CD4-positive, alpha-beta T cell (primary cell): Measurements from ENCODE around the gene SKAP1. TPM values are rescaled to one million over a fixed set of nuclear protein-coding genes. Genes with fewer than 3 reads are reported as not detected.
"Not testable (repeated sequence)": the region's sequence is repeated elsewhere in the genome, so short reads cannot be mapped to it uniquely, and the experiment has no call there.

Experiments used
- ATAC-seq: fragments of 200-7000 bp; cut with Tn5 transposase; one replicate; pipeline ENCODE4 v1.10.0; 2022; ENCODE audit warnings: mild to moderate bottlenecking; ENCODE audit not compliant: poor library complexity
- CTCF ChIA-PET: fragments of 350-600 bp; sonication (Branson Sonifier 250); formaldehyde crosslinking; loops from one replicate; lab custom pipeline; 2021; ENCODE audit warnings: antibody characterized with exemption, inconsistent platforms; lab: Charles Lee
- POLR2A ChIA-PET: fragments of 350-600 bp; sonication (Branson Sonifier 250); formaldehyde crosslinking; loops from one replicate; lab custom pipeline; 2021; ENCODE audit warnings: antibody characterized with exemption, inconsistent platforms; lab: Charles Lee
- DNase-seq, 14 experiments: peaks; one replicate each; pipeline ENCODE4 v3.0.0-alpha.2; 2013 to 2020; ENCODE audit warnings: mixed read lengths in 2 of 14
- H3K27ac ChIP-seq, 2 donors: one replicate each; pipeline versions ENCODE4 v1.5.1 to v1.7.0; 2013; ENCODE audit warnings: low read length in 2 of 2, low read depth in 1 of 2, mild to moderate bottlenecking in 1 of 2
- H3K27me3 ChIP-seq, 2 experiments: 1 replicate in 1 of 2; 2 replicates in 1 of 2; pipeline versions ENCODE4 v1.6.1 to v1.7.0; 2013; ENCODE audit warnings: low read length in 2 of 2, control low read depth in 1 of 2, mild to moderate bottlenecking in 1 of 2, moderate library complexity in 1 of 2; ENCODE audit not compliant: insufficient read depth in 2 of 2, control insufficient read depth in 1 of 2
- H3K36me3 ChIP-seq: one replicate; pipeline ENCODE4 v1.6.1; 2013; ENCODE audit warnings: low read length, control low read depth; ENCODE audit not compliant: insufficient read depth
- H3K4me1 ChIP-seq: one replicate; pipeline ENCODE4 v1.6.1; 2013; ENCODE audit warnings: low read length, control low read depth; ENCODE audit not compliant: insufficient read depth
- H3K4me3 ChIP-seq: one replicate; pipeline ENCODE4 v1.5.1; 2013; ENCODE audit warnings: mild to moderate bottlenecking, low read length, moderate library complexity
- H3K9me3 ChIP-seq, 2 experiments: 1 replicate in 1 of 2; 2 replicates in 1 of 2; pipeline versions ENCODE4 v1.6.1 to v1.7.0; 2013; ENCODE audit warnings: low read length in 2 of 2, mild to moderate bottlenecking in 2 of 2, control low read depth in 1 of 2, moderate library complexity in 1 of 2; ENCODE audit not compliant: control insufficient read depth in 1 of 2, insufficient read depth in 1 of 2
- H3K27ac Mint-ChIP-seq: one replicate; pipeline ENCODE4 v1.8.0; 2020; ENCODE audit warnings: mixed read lengths
- H3K27me3 Mint-ChIP-seq: one replicate; pipeline ENCODE4 v1.8.0; 2021; ENCODE audit warnings: mixed read lengths
- H3K36me3 Mint-ChIP-seq: one replicate; pipeline ENCODE4 v1.8.0; 2021; ENCODE audit warnings: low read depth, mixed read lengths
- H3K4me1 Mint-ChIP-seq: one replicate; pipeline ENCODE4 v1.8.0; 2021; ENCODE audit warnings: low read depth, mixed read lengths
- H3K4me3 Mint-ChIP-seq: one replicate; pipeline ENCODE4 v1.8.0; 2020; ENCODE audit warnings: mild to moderate bottlenecking, mixed read lengths
- H3K9me3 Mint-ChIP-seq: one replicate; pipeline ENCODE4 v1.8.0; 2020; ENCODE audit warnings: mixed read lengths
- intact Hi-C, 2 experiments: fragments of 100-400 bp; cut with DNase I in 1 of 2; cut with micrococcal nuclease in 1 of 2; formaldehyde crosslinking; loops; one replicate each; pipeline versions ENCODE4 v1.15.1 to v1.9.0; 2023 to 2025; cut with DNase I, micrococcal nuclease
- total RNA-seq, 174 experiments: library from RNA in 2 of 174; stranded (reverse) in 2 of 174; gene quantifications; one replicate each; pipeline ENCODE4 v1.2.3 and lab custom pipeline; 2021 to 2026
- TF ChIP-seq, protein P1 (sequence below): fragments of 200-600 bp; IDR thresholded peaks from one replicate; pipeline ENCODE4 v1.8.0; 2022; ENCODE audit warnings: antibody characterized with exemption, mild to moderate bottlenecking

SKAP1 gene
- total RNA-seq, 2 experiments from 2014 or later = 92.0 to 95.1 TPM

DNA sequence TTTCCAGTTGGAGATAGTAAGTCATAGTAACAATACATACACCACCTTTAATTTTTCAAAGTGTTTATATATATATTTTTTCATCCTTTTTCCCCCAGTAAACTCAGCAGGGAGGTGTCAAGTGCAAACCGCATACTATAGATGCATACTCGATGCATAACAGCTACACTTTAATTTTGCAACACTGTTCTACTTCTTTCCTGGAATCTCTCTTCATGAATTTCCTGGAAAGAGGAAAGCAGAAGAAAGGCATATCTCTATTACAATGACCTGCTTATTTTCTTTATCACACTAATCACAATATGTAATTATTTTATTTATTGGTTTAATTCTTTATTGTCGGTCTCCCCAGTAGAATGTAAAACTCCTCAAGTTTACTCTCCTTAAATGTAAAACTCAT lies 182.4 kb downstream of the SKAP1 start:
- POLR2A ChIA-PET = no interaction called here
- Histone ChIP-seq H3K9me3 (no peaks in the 10 kb centered on the region), H3K36me3 (peaks cover 7% of the 10 kb centered on the region), H3K4me3 (no peak overlapping the region), H3K27me3 (no peaks in the 10 kb centered on the region), H3K27ac (no peak overlapping the region), H3K4me1 (no peaks in the 10 kb centered on the region)
- ATAC-seq (no peak), DNase-seq (no peak)
- no peaks in the 10 kb centered on the region for H3K9me3 Mint-ChIP-seq
- CTCF ChIA-PET = interaction anchor here (1.0 kb wide), 1 partner anchor 11 kb away, joined by 3 read pairs; no protein-coding TSS in a partner anchor
- no peaks in the 10 kb centered on the region for H3K27me3 Mint-ChIP-seq
- peaks cover 34% of the 10 kb centered on the region for H3K36me3 Mint-ChIP-seq
- no peak overlapping the region for H3K27ac Mint-ChIP-seq
- H3K4me3 Mint-ChIP-seq = no peak overlapping the region
- intact Hi-C loops = no loop called here
- peaks cover 53% of the 10 kb centered on the region for H3K4me1 Mint-ChIP-seq
- TF ChIP-seq, protein P1, sequence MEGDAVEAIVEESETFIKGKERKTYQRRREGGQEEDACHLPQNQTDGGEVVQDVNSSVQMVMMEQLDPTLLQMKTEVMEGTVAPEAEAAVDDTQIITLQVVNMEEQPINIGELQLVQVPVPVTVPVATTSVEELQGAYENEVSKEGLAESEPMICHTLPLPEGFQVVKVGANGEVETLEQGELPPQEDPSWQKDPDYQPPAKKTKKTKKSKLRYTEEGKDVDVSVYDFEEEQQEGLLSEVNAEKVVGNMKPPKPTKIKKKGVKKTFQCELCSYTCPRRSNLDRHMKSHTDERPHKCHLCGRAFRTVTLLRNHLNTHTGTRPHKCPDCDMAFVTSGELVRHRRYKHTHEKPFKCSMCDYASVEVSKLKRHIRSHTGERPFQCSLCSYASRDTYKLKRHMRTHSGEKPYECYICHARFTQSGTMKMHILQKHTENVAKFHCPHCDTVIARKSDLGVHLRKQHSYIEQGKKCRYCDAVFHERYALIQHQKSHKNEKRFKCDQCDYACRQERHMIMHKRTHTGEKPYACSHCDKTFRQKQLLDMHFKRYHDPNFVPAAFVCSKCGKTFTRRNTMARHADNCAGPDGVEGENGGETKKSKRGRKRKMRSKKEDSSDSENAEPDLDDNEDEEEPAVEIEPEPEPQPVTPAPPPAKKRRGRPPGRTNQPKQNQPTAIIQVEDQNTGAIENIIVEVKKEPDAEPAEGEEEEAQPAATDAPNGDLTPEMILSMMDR = no peak

DNA sequence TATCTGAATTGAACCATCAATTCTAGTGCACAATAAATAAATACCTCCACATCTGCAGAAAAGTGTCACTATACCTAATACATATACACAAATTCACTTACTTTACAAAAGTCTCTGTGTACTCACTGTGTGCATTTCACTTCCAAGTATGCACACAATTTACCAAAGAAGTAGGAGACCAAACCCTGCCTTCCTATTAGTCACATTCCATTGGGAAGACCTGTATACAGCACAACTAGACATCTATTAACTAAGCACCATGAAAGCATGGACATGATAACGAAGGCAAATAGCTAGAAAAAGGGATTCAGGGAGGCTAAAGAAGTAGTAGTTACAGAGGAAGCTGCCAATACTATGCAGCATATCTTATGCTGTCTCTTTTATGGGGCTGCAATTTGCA lies 183.0 kb downstream of the SKAP1 start:
- intact Hi-C loops = no loop called here
- no peaks in the 10 kb centered on the region for H3K27me3 ChIP-seq
- no peaks in the 10 kb centered on the region for H3K9me3 ChIP-seq
- TF ChIP-seq, protein P1 = no peak
- H3K36me3 ChIP-seq = peaks cover 7% of the 10 kb centered on the region
- ChIA-PET CTCF (interaction anchor here (1.0 kb wide), 1 partner anchor 12 kb away, joined by 3 read pairs; no protein-coding TSS in a partner anchor), POLR2A (no interaction called here)
- peaks cover 3% of the 10 kb centered on the region for H3K4me1 ChIP-seq
- Mint-ChIP-seq H3K36me3 (peaks cover 34% of the 10 kb centered on the region), H3K4me1 (peaks cover 54% of the 10 kb centered on the region), H3K27ac (peak overlapping the region; percentile 8), H3K4me3 (no peak overlapping the region), H3K27me3 (no peaks in the 10 kb centered on the region), H3K9me3 (no peaks in the 10 kb centered on the region)
- ATAC-seq = no peak
- no peak overlapping the region for H3K27ac ChIP-seq
- no peak overlapping the region for H3K4me3 ChIP-seq
- no peak for DNase-seq

DNA sequence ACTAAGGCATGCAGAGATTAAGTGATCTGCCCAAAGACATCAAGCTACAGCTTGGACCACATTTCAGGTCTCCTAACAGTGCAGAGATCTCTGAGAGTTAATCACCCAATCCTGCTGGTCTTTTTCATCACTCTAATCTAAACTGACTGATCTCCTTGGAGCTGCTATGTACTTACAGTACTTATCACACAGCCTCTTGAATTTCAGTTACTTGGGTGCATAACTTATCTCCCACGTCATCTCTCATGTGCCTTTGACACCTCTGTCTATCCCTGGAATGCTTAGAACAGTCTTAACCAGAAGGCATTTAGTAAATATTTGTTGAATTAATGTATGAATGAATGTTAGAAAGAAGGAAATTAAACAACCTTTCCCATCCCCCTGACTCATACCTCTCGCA lies 183.4 kb downstream of the SKAP1 start:
- H3K36me3 ChIP-seq = peaks cover 7% of the 10 kb centered on the region
- peaks cover 56% of the 10 kb centered on the region for H3K4me1 Mint-ChIP-seq
- no peak overlapping the region for H3K4me3 ChIP-seq
- TF ChIP-seq, protein P1 = no peak
- ChIA-PET CTCF (interaction anchor here (2.3 kb wide), 1 partner anchor 61 kb away, joined by 6 read pairs; no protein-coding TSS in a partner anchor), POLR2A (no interaction called here)
- no peaks in the 10 kb centered on the region for H3K27me3 ChIP-seq
- H3K36me3 Mint-ChIP-seq = peaks cover 34% of the 10 kb centered on the region
- H3K27ac ChIP-seq = no peak overlapping the region
- no peak overlapping the region for H3K4me3 Mint-ChIP-seq
- no peaks in the 10 kb centered on the region for H3K27me3 Mint-ChIP-seq
- no peaks in the 10 kb centered on the region for H3K9me3 ChIP-seq
- intact Hi-C loops = no loop called here
- DNase-seq = no peak
- H3K4me1 ChIP-seq = peaks cover 6% of the 10 kb centered on the region
- ATAC-seq = no peak
- peak overlapping the region; percentile 8 for H3K27ac Mint-ChIP-seq
- H3K9me3 Mint-ChIP-seq = no peaks in the 10 kb centered on the region

DNA sequence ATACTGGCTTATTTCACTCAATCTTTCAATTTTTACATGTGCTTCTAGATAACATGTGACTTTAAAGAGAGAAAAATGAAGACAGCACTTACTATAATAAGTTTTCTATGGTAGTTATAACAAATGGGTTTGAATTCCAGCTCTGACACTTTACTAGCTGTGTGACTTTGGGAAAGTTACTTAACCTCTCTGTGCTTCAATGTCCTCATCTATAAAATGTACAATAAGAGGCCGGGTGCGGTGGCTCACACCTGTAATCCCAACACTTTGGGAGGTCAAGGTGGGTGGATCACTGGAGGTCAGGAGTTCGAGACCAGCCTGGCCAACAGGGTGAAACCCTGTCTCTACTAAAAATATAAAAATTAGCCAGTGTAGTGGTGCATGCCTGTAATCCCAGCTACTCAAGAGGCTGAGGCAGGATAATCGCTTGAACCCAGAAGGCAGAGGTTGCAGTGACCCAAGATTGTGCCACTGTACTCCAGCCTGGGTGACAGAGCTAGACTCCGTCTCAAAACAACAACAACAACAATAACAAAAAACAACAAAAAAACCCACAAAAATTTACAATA lies 184.5 kb downstream of the SKAP1 start:
- ATAC-seq, H3K4me3 ChIP-seq, H3K27me3 ChIP-seq, H3K9me3 ChIP-seq, DNase-seq, H3K27ac ChIP-seq, H3K4me3 Mint-ChIP-seq, H3K9me3 Mint-ChIP-seq, H3K36me3 ChIP-seq, H3K27me3 Mint-ChIP-seq, intact Hi-C loops: not testable (repeated sequence)
- Mint-ChIP-seq H3K4me1 (peaks cover 67% of the 10 kb centered on the region), H3K27ac (peak overlapping the region; percentile 0), H3K36me3 (peaks cover 29% of the 10 kb centered on the region)
- POLR2A ChIA-PET = interaction anchor here (0.9 kb wide), 1 partner anchor 10 kb away, joined by 3 read pairs; no protein-coding TSS in a partner anchor
- peaks cover 12% of the 10 kb centered on the region for H3K4me1 ChIP-seq
- CTCF ChIA-PET = interaction anchor here (2.0 to 2.3 kb wide), 2 partner anchors 17 to 63 kb away, joined by 6 to 8 read pairs; no protein-coding TSS in a partner anchor
